Endothelial cell of umbilical vein (primary cell): ENCODE results near the gene PRXL2A. TPM values are rescaled to one million over a fixed set of nuclear protein-coding genes. Genes with fewer than 3 reads are reported as not detected.

Experiments used
- BruUV-seq: library from RNA; stranded (reverse); fragments of 400-500 nt; replicated peaks from 2 replicates; lab custom pipeline; 2021; lab: Mats Ljungman, UMichigan
- CTCF ChIA-PET: fragments of 300-600, 350-600 bp; sonication (Branson Sonifier 250); formaldehyde crosslinking; loops from one replicate; lab custom pipeline; 2021; ENCODE audit warnings: antibody characterized with exemption, inconsistent platforms; lab: Charles Lee
- POLR2A ChIA-PET: fragments of 300-600, 350-600 bp; sonication (Branson Sonifier 250); formaldehyde crosslinking; loops from one replicate; lab custom pipeline; 2021; ENCODE audit warnings: antibody characterized with exemption, inconsistent platforms; lab: Charles Lee
- DNase-seq: peaks from one replicate; pipeline ENCODE4 v3.0.0-alpha.2; 2011; ENCODE audit warnings: low read depth, low spot score
- FAIRE-seq: peaks from 2 replicates; lab custom pipeline; 2011; peaks lifted over from hg19 to GRCh38; lab: Jason Lieb, UNC
- H2AFZ ChIP-seq: 2 replicates; pipeline ENCODE4 v1.6.0; 2012; ENCODE audit warnings: low read depth, low read length, control low read depth, inconsistent platforms
- H3K27ac ChIP-seq: 2 replicates; pipeline ENCODE4 v1.5.1; 2011; ENCODE audit warnings: low read depth, mild to moderate bottlenecking, control low read depth, low read length, moderate library complexity; ENCODE audit not compliant: insufficient read depth
- H3K27me3 ChIP-seq, 2 experiments: 2 replicates each; pipeline versions ENCODE4 v1.6.0 to v1.6.1; 2011; ENCODE audit warnings: low read length in 2 of 2, mixed read lengths in 1 of 2; ENCODE audit not compliant: control insufficient read depth in 2 of 2, insufficient read depth in 2 of 2
- H3K36me3 ChIP-seq, 2 experiments: 2 replicates in 1 of 2; 3 replicates in 1 of 2; pipeline ENCODE4 v1.5.1; 2011; ENCODE audit warnings: low read length in 2 of 2, mild to moderate bottlenecking in 1 of 2, moderate library complexity in 1 of 2; ENCODE audit not compliant: control insufficient read depth in 2 of 2, insufficient read depth in 2 of 2; ENCODE audit errors: extremely low read depth in 1 of 2
- H3K4me1 ChIP-seq: 3 replicates; pipeline ENCODE4 v1.5.1; 2011; ENCODE audit warnings: mild to moderate bottlenecking, low read length; ENCODE audit not compliant: control insufficient read depth, insufficient read depth; ENCODE audit errors: extremely low read depth
- H3K4me2 ChIP-seq: 2 replicates; pipeline ENCODE4 v1.6.1; 2011; ENCODE audit warnings: low read length, control low read depth, mixed read lengths; ENCODE audit not compliant: insufficient read depth
- H3K4me3 ChIP-seq, 3 experiments: fragments of 200-600 bp in 1 of 3; sonication (generic), shearing (Covaris generic) in 1 of 3; replicated peaks in 1 of 3; 2 replicates each; pipeline ENCODE4 v1.5.1; 2011 to 2016; ENCODE audit warnings: control low read depth in 3 of 3, low read length in 3 of 3, mild to moderate bottlenecking in 2 of 3, inconsistent platforms in 1 of 3, low read depth in 1 of 3, moderate library complexity in 1 of 3; ENCODE audit not compliant: insufficient read depth in 1 of 3
- H3K79me2 ChIP-seq: 2 replicates; pipeline ENCODE4 v1.6.0; 2012; ENCODE audit warnings: low read length, inconsistent platforms; ENCODE audit not compliant: control insufficient read depth, insufficient read depth
- H3K9ac ChIP-seq: replicated peaks from 2 replicates; pipeline ENCODE3; 2011; ENCODE audit warnings: low read length, control low read depth; ENCODE audit not compliant: insufficient read depth; ENCODE audit errors: extremely low read depth
- H3K9me1 ChIP-seq: replicated peaks from 3 replicates; pipeline ENCODE4 v1.6.0; 2011; ENCODE audit warnings: mild to moderate bottlenecking, low read length; ENCODE audit not compliant: control insufficient read depth, insufficient read depth; ENCODE audit errors: extremely low read depth
- H3K9me3 ChIP-seq: replicated peaks from 2 replicates; pipeline ENCODE4 v1.5.1; 2012; ENCODE audit warnings: low read length, inconsistent platforms; ENCODE audit not compliant: control insufficient read depth, insufficient read depth
- H4K20me1 ChIP-seq: replicated peaks from 2 replicates; pipeline ENCODE3; 2011; ENCODE audit warnings: mild to moderate bottlenecking, low read length; ENCODE audit not compliant: control insufficient read depth, insufficient read depth; ENCODE audit errors: extremely low read depth
- CTCF ChIP-seq, 2 donors: IDR thresholded peaks; 1 replicate in 1 of 2; 2 replicates in 1 of 2; pipeline ENCODE4 v1.5.1; 2011; ENCODE audit warnings: low read length in 2 of 2, mild to moderate bottlenecking in 2 of 2, moderate library complexity in 2 of 2, control low read depth in 1 of 2, inconsistent platforms in 1 of 2, low read depth in 1 of 2; ENCODE audit not compliant: insufficient read depth in 1 of 2; ENCODE audit errors: extremely low read depth in 1 of 2
- EZH2 ChIP-seq: IDR thresholded peaks from 2 replicates; pipeline ENCODE4 v1.6.1; 2012; ENCODE audit warnings: borderline replicate concordance, low read depth, mild to moderate bottlenecking, moderate library complexity, low read length, inconsistent platforms; ENCODE audit not compliant: severe bottlenecking
- FOS ChIP-seq: IDR thresholded peaks from 2 replicates; pipeline ENCODE4 v1.6.1; 2011; ENCODE audit warnings: mild to moderate bottlenecking, low read length, moderate library complexity, borderline replicate concordance; ENCODE audit not compliant: insufficient read depth
- GATA2 ChIP-seq: IDR thresholded peaks from 2 replicates; pipeline ENCODE4 v1.7.0; 2011; ENCODE audit warnings: low read depth, mild to moderate bottlenecking, moderate library complexity, mixed read lengths, low read length; ENCODE audit not compliant: insufficient read length, insufficient read depth
- JUN ChIP-seq: IDR thresholded peaks from 2 replicates; pipeline ENCODE4 v1.6.1; 2011; ENCODE audit warnings: borderline replicate concordance, low read depth; ENCODE audit not compliant: insufficient read length, insufficient read depth
- MYC ChIP-seq: IDR thresholded peaks from one replicate; pipeline ENCODE4 v1.6.1; 2011; ENCODE audit warnings: mild to moderate bottlenecking, low read depth, low read length
- POLR2A ChIP-seq: IDR thresholded peaks from 2 replicates; pipeline ENCODE4 v1.6.1; 2012; ENCODE audit warnings: low read depth, mild to moderate bottlenecking, control low read depth, low read length
- POLR2AphosphoS5 ChIP-seq: IDR thresholded peaks from 2 replicates; pipeline ENCODE4 v1.6.1; 2012; ENCODE audit warnings: low read depth, mild to moderate bottlenecking, control low read depth, low read length, moderate library complexity; ENCODE audit not compliant: insufficient read depth
- dilution Hi-C: fragments of 300-500 bp; cut with MboI; formaldehyde crosslinking; loops from one replicate; pipeline ENCODE4 v1.15.0; 2019; ENCODE audit warnings: low sequenced_read_pairs; ENCODE audit not compliant: extremely low pct_ligation_motif_present
- intact Hi-C: fragments of 100-400 bp; cut with micrococcal nuclease; formaldehyde crosslinking; loops from one replicate; pipeline ENCODE4 v1.10.0; 2022
- polyA plus RNA-seq, 4 experiments: library from polyadenylated mRNA; depleted of rRNA in 3 of 4; stranded (reverse) in 3 of 4; unstranded in 1 of 4; fragments of >200 nt; gene quantifications; 2 replicates each; pipeline versions ENCODE4 v1.2.1 to v1.2.3, GENCODE V29; 2011 to 2012; ENCODE audit warnings: missing spikeins in 1 of 4
- total RNA-seq: library from RNA; stranded (reverse); gene quantifications from 2 replicates; pipeline ENCODE4 v1.2.3, GENCODE V29; 2021
- TF ChIP-seq, protein P1 (sequence below): IDR thresholded peaks from 2 replicates; pipeline ENCODE4 v1.6.1; 2011; ENCODE audit not compliant: insufficient read depth, insufficient read length

The PRXL2A gene
- total and polyA plus RNA-seq, 2 donors (not counting 3 experiments of a cell fraction or from before 2014, with no cell fraction given) = 113 to 321 TPM

- Histone ChIP-seq H3K9me3 (no peaks in the 10 kb centered on the region), H2AFZ (no peak overlapping the region), H4K20me1 (peaks cover 2% of the 10 kb centered on the region), H3K4me3 (no peak overlapping the region), H3K4me1 (peaks cover 8% of the 10 kb centered on the region), H3K9ac (no peak overlapping the region), H3K79me2 (peaks cover 69% of the 10 kb centered on the region), H3K36me3 (peaks cover 29 to 48% of the 10 kb centered on the region in 2 experiments), H3K27ac (no peak overlapping the region), H3K4me2 (no peak overlapping the region), H3K9me1 (no peaks in the 10 kb centered on the region), H3K27me3 (no peaks in the 10 kb centered on the region)
- DNase-seq = no peak
- ChIA-PET POLR2A (no interaction called here), CTCF (interaction anchor here (0.8 to 1.9 kb wide), 2 partner anchors 13 to 38 kb away, joined by 4 to 5 read pairs; no protein-coding TSS in a partner anchor)
- TF ChIP-seq CTCF (IDR thresholded peaks at IDR 0.05; ENCODE audit: extremely low read depth in 1 of 2, insufficient read depth in 1 of 2, low read depth in 1 of 2, low read length in 2 of 2) (no peak), GATA2 (no peak), EZH2 (no peak), MYC (no peak), POLR2AphosphoS5 (no peak), POLR2A (no peak), JUN (no peak), FOS (no peak)
- TF ChIP-seq, protein P1, sequence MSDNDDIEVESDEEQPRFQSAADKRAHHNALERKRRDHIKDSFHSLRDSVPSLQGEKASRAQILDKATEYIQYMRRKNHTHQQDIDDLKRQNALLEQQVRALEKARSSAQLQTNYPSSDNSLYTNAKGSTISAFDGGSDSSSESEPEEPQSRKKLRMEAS = no peak
- no peak for FAIRE-seq
- intact Hi-C loops (no loop called here), dilution Hi-C loops (no loop called here)
- BruUV-seq = no TSS peak
Measured at GRCh38 chr10:80421050-80421706, 12.8 kb downstream of the PRXL2A start.
